Measurements from ENCODE around the gene UBE2E1. TPM values are rescaled to one million over a fixed set of nuclear protein-coding genes. Genes with fewer than 3 reads are reported as not detected.

Gene UBE2E1
- total and polyA plus RNA-seq, 2 donors (not counting 1 experiment from before 2014, with no cell fraction given), result 46.7 to 63.7 TPM

DNA sequence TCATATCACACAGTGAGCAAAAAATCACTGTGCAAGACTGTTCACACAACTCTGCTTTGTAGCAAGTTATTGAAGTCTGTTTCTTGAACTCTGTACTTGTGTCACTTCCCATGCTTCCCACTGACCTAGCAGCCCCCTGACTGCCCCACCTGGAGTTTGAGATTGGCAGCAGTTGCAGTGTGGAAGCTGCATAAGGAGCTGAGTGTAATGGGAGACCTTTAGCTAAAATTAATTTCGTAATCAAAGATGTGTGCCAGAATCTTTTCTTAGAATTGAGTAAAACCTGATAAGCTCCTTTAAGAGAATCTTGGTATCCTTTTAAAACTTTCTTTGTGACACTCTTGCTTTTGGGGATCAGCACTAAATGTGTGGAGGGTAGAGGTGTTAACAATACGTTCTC, 68.2 kb downstream of the UBE2E1 start:
- Mint-ChIP-seq H3K4me1 (peaks cover 38% of the 10 kb centered on the region), H3K27ac (no peak overlapping the region), H3K27me3 (no peaks in the 10 kb centered on the region)

DNA sequence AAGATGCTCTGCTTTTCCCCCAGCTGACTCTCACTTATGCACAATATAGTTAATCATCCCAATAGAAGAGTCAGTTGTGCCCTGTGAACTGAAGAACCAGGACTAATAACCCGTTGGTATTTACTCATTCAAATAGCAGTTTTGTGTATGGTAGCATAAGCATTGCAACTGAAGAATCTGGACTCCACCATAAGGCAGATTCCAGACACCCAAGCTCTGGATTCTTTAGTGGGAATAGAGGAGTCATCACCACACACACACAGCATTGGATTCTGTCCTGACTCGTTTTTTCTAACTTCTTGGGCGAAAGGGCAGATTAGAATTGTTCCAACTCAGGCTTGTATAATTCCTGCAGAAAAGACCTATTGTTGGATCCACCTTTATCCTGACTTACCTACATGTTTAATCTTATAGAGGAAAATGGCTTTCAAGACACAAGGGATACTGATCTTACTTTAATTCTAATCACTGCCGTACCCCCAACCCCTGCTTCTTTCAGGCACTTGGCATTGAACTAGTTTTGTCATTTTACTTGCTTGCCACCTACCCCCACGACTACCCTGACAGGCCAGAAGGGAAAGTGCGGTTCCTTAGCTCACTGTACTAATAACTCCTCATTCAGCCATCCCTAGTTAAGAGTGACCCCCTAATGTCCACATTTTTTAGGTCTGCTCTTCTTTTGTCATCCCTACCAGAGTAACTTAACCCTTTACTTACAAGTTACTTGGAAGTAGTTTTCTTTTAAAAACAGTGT, 68.8 kb downstream of the UBE2E1 start:
- Mint-ChIP-seq H3K27ac (no peak overlapping the region), H3K27me3 (no peaks in the 10 kb centered on the region), H3K9me3 (ENCODE audit: insufficient read depth) (no peaks in the 10 kb centered on the region), H3K4me1 (peaks cover 42% of the 10 kb centered on the region), H3K4me3 (no peak overlapping the region)
- Histone ChIP-seq H3K9me3 (ENCODE audit: control extremely low read depth in 1 of 3, control insufficient read depth in 2 of 3, insufficient read depth in 1 of 3, low read length in 2 of 3) (no peaks in the 10 kb centered on the region), H3K36me3 (replicated peaks in 1 of 2; ENCODE audit: control extremely low read depth in 1 of 2, control insufficient read depth in 1 of 2, extremely low read depth in 1 of 2, insufficient read depth in 2 of 2, low read length in 1 of 2) (no peaks in the 10 kb centered on the region), H3K4me2 (replicated peaks; ENCODE audit: low read depth, low read length, poor library complexity, severe bottlenecking) (no peak overlapping the region), H3K27me3 (replicated peaks in 1 of 4; ENCODE audit: control extremely low read depth in 1 of 4, control insufficient read depth in 3 of 4, insufficient read depth in 4 of 4, low read length in 3 of 4) (no peaks in the 10 kb centered on the region), H4K20me1 (ENCODE audit: control insufficient read depth, insufficient read depth, low read length, poor library complexity, severe bottlenecking) (peaks cover 57% of the 10 kb centered on the region), H2AFZ (ENCODE audit: insufficient read depth, low read depth, low read length, poor library complexity, severe bottlenecking) (no peak overlapping the region), H3K27ac (ENCODE audit: low read length in 2 of 2) (no peak overlapping the region), H3K4me3 (ENCODE audit: control extremely low read depth in 1 of 5, extremely low read depth in 1 of 5, insufficient read depth in 1 of 5, low read depth in 2 of 5, low read length in 4 of 5) (no peak overlapping the region), H3K79me2 (ENCODE audit: control insufficient read depth, insufficient read depth, low read length) (peaks cover 62% of the 10 kb centered on the region), H3K9ac (ENCODE audit: low read length) (no peak overlapping the region), H3K4me1 (ENCODE audit: control insufficient read depth in 2 of 2, insufficient read depth in 2 of 2, low read length in 2 of 2) (peaks cover 0 to 6% of the 10 kb centered on the region in 2 donors)
- intact Hi-C loops (cut with micrococcal nuclease), result loop anchor here (10.0 kb wide), 1 partner anchor 1310 kb away; no protein-coding TSS in a partner anchor
- ATAC-seq (ENCODE audit: low read depth) (no peak), DNase-seq (no peak)
- WGBS (ENCODE audit: insufficient coverage), result 100% methylated on average over 1 of the region's 6 CpGs
- ChIA-PET CTCF (interaction anchor here (1.1 kb wide), 2 partner anchors 42 to 362 kb away, joined by 3 read pairs; partner anchors contain the start of genes NKIRAS1 and RPL15), POLR2A (no interaction called here)
- TF ChIP-seq EZH2 (IDR thresholded peaks at IDR 0.05; ENCODE audit: borderline replicate concordance, insufficient read depth, low read depth, low read length, poor library complexity, severe bottlenecking), result no peak
- TF ChIP-seq, protein P1, sequence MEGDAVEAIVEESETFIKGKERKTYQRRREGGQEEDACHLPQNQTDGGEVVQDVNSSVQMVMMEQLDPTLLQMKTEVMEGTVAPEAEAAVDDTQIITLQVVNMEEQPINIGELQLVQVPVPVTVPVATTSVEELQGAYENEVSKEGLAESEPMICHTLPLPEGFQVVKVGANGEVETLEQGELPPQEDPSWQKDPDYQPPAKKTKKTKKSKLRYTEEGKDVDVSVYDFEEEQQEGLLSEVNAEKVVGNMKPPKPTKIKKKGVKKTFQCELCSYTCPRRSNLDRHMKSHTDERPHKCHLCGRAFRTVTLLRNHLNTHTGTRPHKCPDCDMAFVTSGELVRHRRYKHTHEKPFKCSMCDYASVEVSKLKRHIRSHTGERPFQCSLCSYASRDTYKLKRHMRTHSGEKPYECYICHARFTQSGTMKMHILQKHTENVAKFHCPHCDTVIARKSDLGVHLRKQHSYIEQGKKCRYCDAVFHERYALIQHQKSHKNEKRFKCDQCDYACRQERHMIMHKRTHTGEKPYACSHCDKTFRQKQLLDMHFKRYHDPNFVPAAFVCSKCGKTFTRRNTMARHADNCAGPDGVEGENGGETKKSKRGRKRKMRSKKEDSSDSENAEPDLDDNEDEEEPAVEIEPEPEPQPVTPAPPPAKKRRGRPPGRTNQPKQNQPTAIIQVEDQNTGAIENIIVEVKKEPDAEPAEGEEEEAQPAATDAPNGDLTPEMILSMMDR (IDR thresholded peaks at IDR 0.05), result no peak

More for the DNA sequence above, 68.2 kb downstream of the UBE2E1 start:
- TF ChIP-seq, protein P1 (IDR thresholded peaks at IDR 0.05), result no peak
- no peak for TF ChIP-seq EZH2 (IDR thresholded peaks at IDR 0.05; ENCODE audit: borderline replicate concordance, insufficient read depth, low read depth, low read length, poor library complexity, severe bottlenecking)
- H3K27me3 ChIP-seq (replicated peaks in 1 of 4; ENCODE audit: control extremely low read depth in 1 of 4, control insufficient read depth in 3 of 4, insufficient read depth in 4 of 4, low read length in 3 of 4), result no peaks in the 10 kb centered on the region
- peaks cover 56% of the 10 kb centered on the region for H4K20me1 ChIP-seq (ENCODE audit: control insufficient read depth, insufficient read depth, low read length, poor library complexity, severe bottlenecking)
- H3K4me3 ChIP-seq (ENCODE audit: control extremely low read depth in 1 of 5, extremely low read depth in 1 of 5, insufficient read depth in 1 of 5, low read depth in 2 of 5, low read length in 4 of 5), result no peak overlapping the region
- ATAC-seq (ENCODE audit: low read depth) (no peak), DNase-seq (no peak)
- CTCF ChIA-PET, result interaction anchor here (1.1 kb wide), 1 partner anchor 363 kb away, joined by 3 read pairs; no protein-coding TSS in a partner anchor
- no peak overlapping the region for H3K27ac ChIP-seq (ENCODE audit: low read length in 2 of 2)
- Mint-ChIP-seq H3K4me3 (no peak overlapping the region), H3K9me3 (ENCODE audit: insufficient read depth) (no peaks in the 10 kb centered on the region)
- H3K9ac ChIP-seq (ENCODE audit: low read length), result no peak overlapping the region
- intact Hi-C loops (cut with micrococcal nuclease), result loop anchor here (10.0 kb wide), 1 partner anchor 1309 kb away; no protein-coding TSS in a partner anchor
- H3K79me2 ChIP-seq (ENCODE audit: control insufficient read depth, insufficient read depth, low read length), result peaks cover 62% of the 10 kb centered on the region
- H3K36me3 ChIP-seq (replicated peaks in 1 of 2; ENCODE audit: control extremely low read depth in 1 of 2, control insufficient read depth in 1 of 2, extremely low read depth in 1 of 2, insufficient read depth in 2 of 2, low read length in 1 of 2), result no peaks in the 10 kb centered on the region
- H3K9me3 ChIP-seq (ENCODE audit: control extremely low read depth in 1 of 3, control insufficient read depth in 2 of 3, insufficient read depth in 1 of 3, low read length in 2 of 3), result no peaks in the 10 kb centered on the region
- H3K4me2 ChIP-seq (replicated peaks; ENCODE audit: low read depth, low read length, poor library complexity, severe bottlenecking), result no peak overlapping the region
- POLR2A ChIA-PET, result no interaction called here
- WGBS (ENCODE audit: insufficient coverage), result 83% methylated on average over 1 of the region's 2 CpGs
- peaks cover 0 to 6% of the 10 kb centered on the region in 2 donors for H3K4me1 ChIP-seq (ENCODE audit: control insufficient read depth in 2 of 2, insufficient read depth in 2 of 2, low read length in 2 of 2)
- H2AFZ ChIP-seq (ENCODE audit: insufficient read depth, low read depth, low read length, poor library complexity, severe bottlenecking), result no peak overlapping the region

Data from B cell (primary cell).